ENCODE data around the gene MLLT3. TPM values are rescaled to one million over a fixed set of nuclear protein-coding genes. Genes with fewer than 3 reads are reported as not detected.

The MLLT3 gene
- total RNA-seq, 1 experiment from 2014 or later: 24.4 TPM

GRCh38 chr9:20325008-20325407 is 297.3 kb downstream of the MLLT3 start:
- no peaks in the 10 kb centered on the region for H3K4me1 Mint-ChIP-seq (ENCODE audit: low read depth, unreplicated experiment)
- no peaks in the 10 kb centered on the region for H3K9me3 Mint-ChIP-seq (ENCODE audit: unreplicated experiment)
- Histone ChIP-seq H3K4me1 (no peaks in the 10 kb centered on the region), H3K36me3 (ENCODE audit: control insufficient read depth, insufficient read depth, low read length) (no peaks in the 10 kb centered on the region), H3K27me3 (replicated peaks; ENCODE audit: control insufficient read depth, insufficient read depth, low read length) (no peaks in the 10 kb centered on the region), H3K4me3 (ENCODE audit: low read depth, low read length) (no peak overlapping the region), H3K9me3 (no peaks in the 10 kb centered on the region)
- intact Hi-C loops (cut with micrococcal nuclease; ENCODE audit: unreplicated experiment): no loop called here
- CTCF ChIA-PET: no interaction called here
- H3K4me3 Mint-ChIP-seq (ENCODE audit: unreplicated experiment): no peak overlapping the region
- POLR2A ChIA-PET: no interaction called here
- DNase-seq: no peak
- H3K36me3 Mint-ChIP-seq (ENCODE audit: insufficient read depth, unreplicated experiment): no peaks in the 10 kb centered on the region
- TF ChIP-seq CTCF (IDR thresholded peaks at IDR 0.05; ENCODE audit: insufficient read depth in 1 of 2, low read depth in 1 of 2, low read length in 1 of 2, severe bottlenecking in 1 of 2, unreplicated experiment in 1 of 2): no peak
- H3K27me3 Mint-ChIP-seq (ENCODE audit: insufficient read depth, unreplicated experiment): no peaks in the 10 kb centered on the region
- BruUV-seq (replicated peaks): no TSS peak
- H3K27ac Mint-ChIP-seq (ENCODE audit: unreplicated experiment): no peak overlapping the region

- no peaks in the 10 kb centered on the region for H3K4me1 Mint-ChIP-seq (ENCODE audit: low read depth, unreplicated experiment)
- intact Hi-C loops (cut with micrococcal nuclease; ENCODE audit: unreplicated experiment): no loop called here
- ChIA-PET POLR2A (no interaction called here), CTCF (no interaction called here)
- TF ChIP-seq CTCF (IDR thresholded peaks at IDR 0.05; ENCODE audit: insufficient read depth in 1 of 2, low read depth in 1 of 2, low read length in 1 of 2, severe bottlenecking in 1 of 2, unreplicated experiment in 1 of 2): no peak
- H3K4me3 ChIP-seq (ENCODE audit: low read depth, low read length): no peak overlapping the region
- no peaks in the 10 kb centered on the region for H3K9me3 ChIP-seq
- BruUV-seq (replicated peaks): no TSS peak
- H3K27ac Mint-ChIP-seq (ENCODE audit: unreplicated experiment): no peak overlapping the region
- H3K4me1 ChIP-seq: no peaks in the 10 kb centered on the region
- H3K4me3 Mint-ChIP-seq (ENCODE audit: unreplicated experiment): no peak overlapping the region
- no peak for DNase-seq
- no peaks in the 10 kb centered on the region for H3K36me3 ChIP-seq (ENCODE audit: control insufficient read depth, insufficient read depth, low read length)
- no peaks in the 10 kb centered on the region for H3K27me3 Mint-ChIP-seq (ENCODE audit: insufficient read depth, unreplicated experiment)
- H3K27me3 ChIP-seq (replicated peaks; ENCODE audit: control insufficient read depth, insufficient read depth, low read length): no peaks in the 10 kb centered on the region
- H3K36me3 Mint-ChIP-seq (ENCODE audit: insufficient read depth, unreplicated experiment): no peaks in the 10 kb centered on the region
- no peaks in the 10 kb centered on the region for H3K9me3 Mint-ChIP-seq (ENCODE audit: unreplicated experiment)
These were observed 300.1 kb downstream of the MLLT3 start for GRCh38 chr9:20322212-20322611.

- no peaks in the 10 kb centered on the region for H3K27me3 Mint-ChIP-seq (ENCODE audit: insufficient read depth, unreplicated experiment)
- H3K36me3 Mint-ChIP-seq (ENCODE audit: insufficient read depth, unreplicated experiment): no peaks in the 10 kb centered on the region
- Histone ChIP-seq H3K27me3 (replicated peaks; ENCODE audit: control insufficient read depth, insufficient read depth, low read length) (no peaks in the 10 kb centered on the region), H3K9me3 (no peaks in the 10 kb centered on the region), H3K36me3 (ENCODE audit: control insufficient read depth, insufficient read depth, low read length) (no peaks in the 10 kb centered on the region), H3K4me3 (ENCODE audit: low read depth, low read length) (no peak overlapping the region), H3K4me1 (no peaks in the 10 kb centered on the region)
- H3K27ac Mint-ChIP-seq (ENCODE audit: unreplicated experiment): no peak overlapping the region
- H3K4me1 Mint-ChIP-seq (ENCODE audit: low read depth, unreplicated experiment): no peaks in the 10 kb centered on the region
- POLR2A ChIA-PET: no interaction called here
- H3K9me3 Mint-ChIP-seq (ENCODE audit: unreplicated experiment): no peaks in the 10 kb centered on the region
- intact Hi-C loops (cut with micrococcal nuclease; ENCODE audit: unreplicated experiment): no loop called here
- H3K4me3 Mint-ChIP-seq (ENCODE audit: unreplicated experiment): no peak overlapping the region
- no TSS peak for BruUV-seq (replicated peaks)
- CTCF ChIA-PET: no interaction called here
- no peak for TF ChIP-seq CTCF (IDR thresholded peaks at IDR 0.05; ENCODE audit: insufficient read depth in 1 of 2, low read depth in 1 of 2, low read length in 1 of 2, severe bottlenecking in 1 of 2, unreplicated experiment in 1 of 2)
- no peak for DNase-seq
These were observed 300.7 kb downstream of the MLLT3 start for GRCh38 chr9:20321423-20322082.

All from Caco-2 (cell line).